Nephron (organoid): Measurements from ENCODE around the gene TTC12.

ENCODE experiments used
- H3K27ac Mint-ChIP-seq, 3 experiments: 2 replicates each; pipeline ENCODE4 v1.8.0; 2020; ENCODE audit warnings: mixed read lengths in 3 of 3, mild to moderate bottlenecking in 2 of 3, moderate library complexity in 1 of 3
- H3K27me3 Mint-ChIP-seq: 2 replicates; pipeline ENCODE4 v1.8.0; 2021; ENCODE audit warnings: low read depth, mild to moderate bottlenecking, moderate library complexity, mixed read lengths
- H3K36me3 Mint-ChIP-seq: 2 replicates; pipeline ENCODE4 v1.8.0; 2020; ENCODE audit warnings: low read depth, mixed read lengths
- H3K4me1 Mint-ChIP-seq: 2 replicates; pipeline ENCODE4 v1.8.0; 2020; ENCODE audit warnings: mixed read lengths
- H3K4me3 Mint-ChIP-seq, 3 experiments: 2 replicates each; pipeline ENCODE4 v1.8.0; 2020; ENCODE audit warnings: mild to moderate bottlenecking in 3 of 3, mixed read lengths in 3 of 3, moderate library complexity in 2 of 3
- H3K9me3 Mint-ChIP-seq: 2 replicates; pipeline ENCODE4 v1.8.0; 2020; ENCODE audit warnings: mixed read lengths
- TF ChIP-seq, protein P1 (sequence below), 3 experiments: fragments of 200-600 bp; sonication (generic); IDR thresholded peaks; one replicate each; pipeline ENCODE4 v1.5.0; 2021; ENCODE audit warnings: antibody characterized with exemption in 3 of 3; ENCODE audit not compliant: unreplicated experiment in 3 of 3

Gene TTC12

DNA sequence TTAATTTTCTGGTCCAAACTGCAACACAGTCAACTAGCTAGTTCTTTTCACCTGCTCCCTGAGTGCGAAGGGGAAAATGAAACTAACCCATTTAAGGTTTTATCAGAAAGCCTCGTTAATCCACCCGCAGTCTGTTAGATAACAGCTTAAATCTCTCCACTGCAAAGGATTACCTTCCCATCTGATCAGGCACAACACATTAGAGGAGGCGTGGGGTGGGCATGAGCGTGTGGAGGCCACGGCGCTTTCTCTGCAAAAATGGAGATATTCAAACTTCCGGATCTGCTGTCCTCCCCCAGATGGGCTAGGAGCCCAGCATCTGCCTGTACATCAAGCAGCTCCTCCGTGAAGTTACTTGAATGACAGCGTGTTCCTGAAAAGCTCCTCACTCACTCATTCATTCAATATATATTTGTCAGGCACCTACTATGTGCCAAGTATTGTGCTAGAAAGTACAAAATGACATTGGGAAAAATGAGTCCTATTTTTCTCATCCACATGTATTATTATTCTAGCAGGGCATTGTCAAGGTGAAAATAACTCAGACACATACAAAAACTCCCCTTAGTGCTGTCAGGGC lies 59.7 kb downstream of the TTC12 start:
- H3K36me3 Mint-ChIP-seq: no peaks in the 10 kb centered on the region
- no peak overlapping the region for H3K27ac Mint-ChIP-seq
- H3K4me3 Mint-ChIP-seq: no peak overlapping the region
- no peaks in the 10 kb centered on the region for H3K27me3 Mint-ChIP-seq
- TF ChIP-seq, protein P1, sequence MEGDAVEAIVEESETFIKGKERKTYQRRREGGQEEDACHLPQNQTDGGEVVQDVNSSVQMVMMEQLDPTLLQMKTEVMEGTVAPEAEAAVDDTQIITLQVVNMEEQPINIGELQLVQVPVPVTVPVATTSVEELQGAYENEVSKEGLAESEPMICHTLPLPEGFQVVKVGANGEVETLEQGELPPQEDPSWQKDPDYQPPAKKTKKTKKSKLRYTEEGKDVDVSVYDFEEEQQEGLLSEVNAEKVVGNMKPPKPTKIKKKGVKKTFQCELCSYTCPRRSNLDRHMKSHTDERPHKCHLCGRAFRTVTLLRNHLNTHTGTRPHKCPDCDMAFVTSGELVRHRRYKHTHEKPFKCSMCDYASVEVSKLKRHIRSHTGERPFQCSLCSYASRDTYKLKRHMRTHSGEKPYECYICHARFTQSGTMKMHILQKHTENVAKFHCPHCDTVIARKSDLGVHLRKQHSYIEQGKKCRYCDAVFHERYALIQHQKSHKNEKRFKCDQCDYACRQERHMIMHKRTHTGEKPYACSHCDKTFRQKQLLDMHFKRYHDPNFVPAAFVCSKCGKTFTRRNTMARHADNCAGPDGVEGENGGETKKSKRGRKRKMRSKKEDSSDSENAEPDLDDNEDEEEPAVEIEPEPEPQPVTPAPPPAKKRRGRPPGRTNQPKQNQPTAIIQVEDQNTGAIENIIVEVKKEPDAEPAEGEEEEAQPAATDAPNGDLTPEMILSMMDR (IDR thresholded peaks at IDR 0.05; ENCODE audit: unreplicated experiment in 3 of 3): no peak
- H3K4me1 Mint-ChIP-seq: peaks cover 9% of the 10 kb centered on the region
- no peaks in the 10 kb centered on the region for H3K9me3 Mint-ChIP-seq

DNA sequence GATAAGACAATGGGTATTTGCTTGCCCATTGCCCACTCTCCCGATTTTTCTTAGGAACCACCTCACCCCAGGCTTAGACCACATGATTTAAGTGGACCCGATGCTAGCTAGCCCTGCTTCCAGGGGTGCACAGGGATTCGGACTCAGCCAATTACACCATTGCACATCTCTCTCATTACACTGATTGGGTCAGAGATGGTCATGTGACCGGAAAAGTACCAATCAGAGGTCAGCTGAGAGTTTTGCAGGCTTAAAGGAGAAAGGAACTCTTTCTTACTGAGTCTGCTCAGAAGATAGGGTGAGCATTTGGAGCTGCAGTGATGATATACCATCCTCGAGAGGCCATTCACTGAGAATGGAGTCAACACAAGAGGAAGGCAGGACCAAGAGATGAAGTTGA lies 61.0 kb downstream of the TTC12 start:
- TF ChIP-seq, protein P1 (IDR thresholded peaks at IDR 0.05; ENCODE audit: unreplicated experiment in 3 of 3): no peak
- Mint-ChIP-seq H3K36me3 (no peaks in the 10 kb centered on the region), H3K27me3 (no peaks in the 10 kb centered on the region), H3K4me3 (no peak overlapping the region), H3K4me1 (peaks cover 9% of the 10 kb centered on the region), H3K27ac (no peak overlapping the region), H3K9me3 (no peaks in the 10 kb centered on the region)

DNA sequence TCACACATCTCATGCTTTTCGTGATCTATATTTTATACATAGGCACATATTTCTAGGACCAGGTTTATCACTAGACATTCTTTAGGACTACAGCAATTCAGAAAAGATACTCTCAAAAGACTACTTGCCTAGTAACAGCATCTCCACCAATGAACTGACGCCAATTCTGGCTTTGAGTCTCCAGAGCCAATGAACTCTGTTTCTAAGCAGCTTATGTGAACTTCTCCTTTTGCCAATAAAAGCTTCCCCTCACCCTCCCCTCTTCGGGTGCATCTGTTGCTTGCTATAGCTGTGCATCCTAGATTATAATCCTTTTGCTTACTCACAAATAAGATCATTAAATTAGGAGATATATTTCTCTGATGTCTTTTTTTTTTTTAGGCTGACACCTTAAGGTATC lies 61.8 kb downstream of the TTC12 start:
- H3K27ac Mint-ChIP-seq: peak overlapping the region in 1 of 3 experiments; percentile 51
- H3K4me3 Mint-ChIP-seq: no peak overlapping the region
- H3K4me1 Mint-ChIP-seq: peaks cover 9% of the 10 kb centered on the region
- no peaks in the 10 kb centered on the region for H3K9me3 Mint-ChIP-seq
- H3K27me3 Mint-ChIP-seq: no peaks in the 10 kb centered on the region
- H3K36me3 Mint-ChIP-seq: no peaks in the 10 kb centered on the region
- TF ChIP-seq, protein P1 (IDR thresholded peaks at IDR 0.05; ENCODE audit: unreplicated experiment in 3 of 3): no peak

DNA sequence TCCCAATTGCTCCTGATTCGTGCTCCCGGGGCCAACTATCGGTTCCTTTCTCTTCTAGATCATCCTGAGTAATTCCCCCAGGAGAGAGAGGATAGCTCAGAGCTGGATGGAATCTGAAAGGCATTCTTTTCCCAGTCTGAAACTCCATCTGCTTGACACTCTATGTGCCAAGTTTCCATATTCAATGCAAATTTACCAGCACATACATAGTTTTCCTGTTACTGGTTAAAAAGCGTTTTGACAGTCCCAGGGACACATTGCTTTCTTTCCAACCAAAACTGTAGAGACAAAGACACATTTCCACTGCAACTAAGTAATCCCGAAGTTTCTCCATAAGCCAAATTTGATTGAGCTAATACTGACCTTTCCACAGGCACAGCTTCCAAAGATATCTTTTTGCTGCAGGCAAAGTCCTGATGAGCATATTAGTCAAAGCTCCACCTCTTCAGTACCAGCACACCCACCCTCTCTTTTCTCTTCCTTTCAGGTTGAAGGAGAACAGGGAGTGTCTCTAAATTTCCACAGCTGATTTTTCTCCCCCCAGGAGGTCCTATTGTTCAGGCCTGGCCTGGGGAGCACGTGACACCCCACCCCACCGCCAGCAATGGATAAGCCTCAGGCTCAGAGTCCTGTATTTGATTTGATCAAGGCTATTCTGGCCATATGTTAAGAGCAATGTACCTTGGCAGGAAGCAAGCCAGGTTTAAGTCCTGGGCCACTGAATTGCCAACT lies 63.5 kb downstream of the TTC12 start:
- TF ChIP-seq, protein P1 (IDR thresholded peaks at IDR 0.05; ENCODE audit: unreplicated experiment in 3 of 3): no peak
- H3K4me3 Mint-ChIP-seq: no peak overlapping the region
- H3K36me3 Mint-ChIP-seq: no peaks in the 10 kb centered on the region
- no peak overlapping the region for H3K27ac Mint-ChIP-seq
- no peaks in the 10 kb centered on the region for H3K27me3 Mint-ChIP-seq
- H3K9me3 Mint-ChIP-seq: no peaks in the 10 kb centered on the region
- peaks cover 9% of the 10 kb centered on the region for H3K4me1 Mint-ChIP-seq

DNA sequence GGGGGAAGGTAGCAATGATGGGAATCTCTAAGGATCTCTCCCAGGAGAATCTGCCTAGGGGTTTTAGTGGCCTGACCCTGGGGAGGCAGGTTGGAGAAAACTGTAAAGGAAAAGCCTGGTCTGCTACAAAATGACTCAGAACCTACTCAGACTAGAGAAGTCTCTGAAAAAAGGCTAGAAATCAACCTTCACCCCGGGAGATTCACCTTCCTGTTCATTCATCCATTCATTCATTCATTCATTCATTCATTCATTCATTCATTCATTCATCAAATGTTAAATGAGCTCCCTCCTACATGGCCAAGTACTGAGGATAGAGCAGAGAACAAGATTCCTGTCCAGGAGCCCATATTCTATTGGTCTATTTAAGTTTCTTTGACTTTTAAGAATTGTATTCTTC lies 64.3 kb downstream of the TTC12 start:
- H3K4me1 Mint-ChIP-seq: peaks cover 9% of the 10 kb centered on the region

More for the DNA sequence above, 64.3 kb downstream of the TTC12 start:
- Mint-ChIP-seq H3K4me3 (no peak overlapping the region), H3K36me3 (no peaks in the 10 kb centered on the region), H3K27me3 (no peaks in the 10 kb centered on the region), H3K9me3 (no peaks in the 10 kb centered on the region), H3K27ac (no peak overlapping the region)
- TF ChIP-seq, protein P1 (IDR thresholded peaks at IDR 0.05; ENCODE audit: unreplicated experiment in 3 of 3): no peak
